HG02938 (cell line): ENCODE measurements around the gene COL6A1.
"Not testable (repeated sequence)": the region's sequence is repeated elsewhere in the genome, so short reads cannot be mapped to it uniquely, and the experiment has no call there.

ENCODE experiments used
- ATAC-seq: cut with Tn5 transposase; IDR thresholded peaks from one replicate; pipeline ENCODE4 v1.9.1; 2021; ENCODE audit warnings: mild to moderate bottlenecking, moderate library complexity; ENCODE audit not compliant: unreplicated experiment

The COL6A1 gene

DNA sequence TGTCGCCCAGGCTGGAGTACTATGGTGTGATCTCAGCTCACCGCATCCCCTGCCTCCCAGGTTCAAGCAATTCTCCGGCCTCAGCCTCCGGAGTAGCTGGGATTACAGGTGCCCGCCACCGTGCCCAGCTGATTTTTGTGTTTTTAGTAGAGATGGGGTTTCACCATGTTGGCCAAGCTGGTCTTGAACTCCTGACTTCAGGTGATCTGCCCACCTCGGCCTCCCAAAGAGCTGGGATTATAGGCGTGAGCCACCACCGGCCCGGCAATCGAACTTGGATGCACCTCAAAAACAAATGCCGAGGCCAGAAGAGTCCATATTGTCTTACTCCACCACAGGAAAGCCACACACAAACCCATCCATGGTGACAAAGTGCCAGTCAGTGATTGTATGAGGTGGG is 65.3 kb downstream of the COL6A1 start:
- not testable (repeated sequence) for ATAC-seq

DNA sequence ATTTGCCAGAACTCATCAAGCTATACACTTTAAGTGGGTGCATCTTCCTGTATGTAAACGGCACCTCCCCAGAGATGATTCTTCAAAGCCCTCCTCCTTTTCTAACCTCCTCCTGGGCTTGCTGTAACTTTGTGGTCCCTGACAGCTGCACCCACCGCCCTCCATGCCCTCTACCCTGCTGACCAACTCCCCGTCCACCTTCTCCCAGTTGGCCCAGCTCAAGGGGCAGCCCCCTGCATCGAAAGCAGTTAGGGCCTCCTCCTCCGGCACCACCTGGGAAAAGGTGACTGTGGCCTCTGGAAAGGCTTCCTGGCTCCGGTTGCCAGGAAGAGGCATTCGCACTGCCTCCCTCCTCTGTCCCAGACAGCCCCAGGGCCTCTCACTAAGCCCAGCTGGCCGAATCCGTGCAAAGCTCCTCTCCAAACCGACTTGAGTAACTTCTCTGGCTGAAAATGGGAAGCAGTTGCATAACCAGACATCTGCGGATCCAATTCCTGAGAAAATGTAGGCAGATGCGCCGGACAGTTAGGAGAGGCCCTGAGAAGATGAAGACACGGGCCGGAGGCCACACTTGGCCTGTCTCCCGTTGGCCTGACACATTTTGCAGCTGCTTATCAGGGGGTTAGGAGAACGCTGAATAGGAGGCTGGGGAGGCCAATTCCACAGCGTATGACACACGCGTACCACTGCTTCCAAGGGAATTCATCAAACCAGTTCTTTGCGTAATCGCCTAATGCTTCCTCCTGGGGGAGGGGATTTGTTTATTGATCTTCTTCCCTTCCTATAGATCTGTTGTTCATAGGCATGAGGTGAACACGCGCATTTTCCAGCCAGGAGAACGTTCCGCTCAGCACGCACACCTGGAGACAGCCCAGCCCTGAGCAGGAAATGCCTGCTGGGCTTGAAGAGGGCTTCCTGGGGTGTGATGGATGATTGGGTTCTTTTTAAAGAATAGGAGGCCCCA is 67.6 kb downstream of the COL6A1 start:
- ATAC-seq, result no peak

DNA sequence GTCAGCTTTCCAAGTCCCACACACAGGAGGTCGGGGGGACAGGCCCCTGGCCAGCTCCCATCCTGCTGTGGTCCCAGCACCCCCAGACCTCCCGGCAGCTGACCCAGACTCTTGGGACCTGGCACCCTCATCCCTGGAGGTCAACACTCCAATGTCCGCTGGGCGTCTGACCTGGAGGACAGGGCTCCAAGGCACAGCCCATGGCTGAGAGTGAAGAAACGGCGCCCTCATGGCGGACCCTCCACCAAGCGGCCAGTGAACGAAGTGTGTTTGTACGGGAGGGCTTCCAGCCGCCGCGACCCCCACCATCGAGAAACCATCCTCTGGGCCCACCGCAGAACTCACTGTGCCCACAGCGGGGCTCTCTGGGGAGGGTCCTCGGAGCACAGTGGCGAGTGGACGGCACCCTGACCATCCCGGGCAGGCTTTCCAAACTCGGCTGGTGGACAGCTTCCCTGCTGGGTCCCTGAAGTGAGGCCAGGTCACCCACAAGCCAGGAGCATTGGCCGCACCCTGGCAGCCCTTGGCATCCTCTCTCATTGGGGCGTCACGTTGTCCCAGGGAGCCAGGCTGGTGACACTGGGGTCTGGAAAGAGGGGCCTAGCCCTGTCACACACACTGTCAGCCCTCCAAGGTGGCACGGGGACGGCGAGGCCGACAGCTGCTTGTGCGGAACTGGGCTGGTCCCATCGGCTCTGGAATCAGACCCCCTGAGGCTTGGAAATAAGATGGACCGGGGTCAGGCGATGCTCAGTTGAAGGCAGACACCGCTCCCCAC is 68.5 kb downstream of the COL6A1 start:
- no peak for ATAC-seq

DNA sequence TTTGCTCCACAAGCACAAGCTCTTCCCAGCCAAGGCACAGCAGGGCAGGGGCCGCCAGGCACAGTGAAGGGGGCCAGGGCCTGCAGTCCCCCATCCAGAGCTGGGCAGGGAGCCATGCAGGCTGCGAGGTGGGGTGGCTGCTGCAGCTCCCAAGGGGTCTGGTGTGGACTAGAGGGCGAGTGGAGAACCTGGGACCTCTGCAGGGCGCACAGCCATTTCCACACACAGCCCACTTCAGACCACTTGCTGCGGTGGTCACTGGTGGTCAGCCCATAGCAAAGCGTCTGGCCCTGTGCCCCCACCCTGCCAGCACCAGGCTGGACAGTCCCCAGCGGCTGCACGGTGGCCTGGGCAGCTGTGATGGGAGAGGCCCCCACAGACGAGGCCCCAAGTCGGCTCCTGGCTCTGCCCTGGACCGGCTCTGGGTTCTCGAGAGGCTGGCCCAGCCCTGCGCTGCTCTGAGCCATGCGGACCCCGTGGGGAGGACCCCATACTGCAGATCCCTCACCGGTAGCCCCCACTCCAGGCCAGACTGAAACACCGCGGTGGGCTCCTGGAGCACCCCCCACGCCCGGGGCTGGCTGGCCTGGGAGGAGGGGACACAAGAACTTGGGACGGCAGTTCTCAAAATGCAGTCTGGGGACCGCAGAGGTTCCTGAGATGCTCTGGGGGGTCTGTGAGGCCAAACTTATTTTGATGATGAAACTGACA is 69.3 kb downstream of the COL6A1 start:
- ATAC-seq, result no peak

DNA sequence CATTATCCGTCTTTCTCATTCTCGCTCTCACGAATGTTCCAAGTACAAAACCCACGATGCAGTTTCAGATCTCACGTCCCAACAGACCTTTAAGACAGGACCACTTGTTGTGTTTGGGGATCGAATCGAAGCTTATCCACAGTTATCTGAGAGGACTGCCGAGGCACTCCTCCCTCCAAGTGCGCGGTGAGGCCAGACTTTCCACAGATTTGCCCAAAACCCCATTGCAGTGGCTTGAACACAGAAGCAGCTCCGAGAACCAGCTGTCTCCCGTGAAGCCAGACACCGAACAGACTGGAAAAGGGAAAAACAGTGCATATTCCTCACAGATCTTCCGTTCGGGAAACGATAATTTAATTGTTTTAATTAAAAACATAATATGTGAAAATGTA is 69.8 kb downstream of the COL6A1 start:
- ATAC-seq, result no peak

DNA sequence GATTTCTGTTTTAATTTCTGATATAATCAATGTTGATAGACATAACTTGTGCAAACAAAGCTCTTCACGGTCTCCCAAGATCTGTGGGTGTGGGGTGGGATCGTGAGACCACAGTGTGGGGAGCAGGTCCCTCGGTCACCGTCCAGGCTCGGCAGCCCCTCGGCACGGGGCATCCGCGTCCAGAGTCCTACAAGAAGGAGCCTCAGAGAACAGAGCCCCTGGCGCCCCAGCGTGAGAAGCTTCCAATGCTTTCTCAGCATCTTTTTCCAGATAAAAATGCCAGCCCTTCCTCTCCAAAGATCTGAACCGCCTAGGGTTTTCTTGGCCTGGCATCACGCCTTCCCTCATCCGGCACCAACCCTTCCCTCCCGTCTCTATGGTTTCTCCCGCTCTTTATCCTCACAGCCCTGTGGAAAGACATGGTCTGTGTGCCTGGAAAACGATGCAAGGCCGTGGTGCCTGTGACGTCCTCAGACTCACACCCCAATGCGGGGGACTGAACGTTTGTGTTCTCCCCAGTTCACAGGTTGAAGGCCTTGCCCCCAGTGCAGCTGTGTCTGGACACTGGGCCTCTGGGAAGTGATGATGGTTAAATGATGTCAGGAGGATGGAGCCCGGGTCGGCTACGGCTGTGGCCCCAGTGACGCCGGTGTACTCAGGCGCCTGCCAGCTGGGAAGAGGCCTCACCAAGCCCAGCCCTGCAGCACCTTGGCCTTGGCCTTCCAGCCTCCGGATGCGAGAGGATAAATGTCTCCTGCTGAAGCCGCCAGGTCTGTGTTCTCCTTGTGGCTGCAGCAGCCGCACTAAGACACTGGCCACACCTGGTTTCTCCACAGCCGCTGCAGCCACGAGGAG is 70.5 kb downstream of the COL6A1 start:
- ATAC-seq, result no peak

DNA sequence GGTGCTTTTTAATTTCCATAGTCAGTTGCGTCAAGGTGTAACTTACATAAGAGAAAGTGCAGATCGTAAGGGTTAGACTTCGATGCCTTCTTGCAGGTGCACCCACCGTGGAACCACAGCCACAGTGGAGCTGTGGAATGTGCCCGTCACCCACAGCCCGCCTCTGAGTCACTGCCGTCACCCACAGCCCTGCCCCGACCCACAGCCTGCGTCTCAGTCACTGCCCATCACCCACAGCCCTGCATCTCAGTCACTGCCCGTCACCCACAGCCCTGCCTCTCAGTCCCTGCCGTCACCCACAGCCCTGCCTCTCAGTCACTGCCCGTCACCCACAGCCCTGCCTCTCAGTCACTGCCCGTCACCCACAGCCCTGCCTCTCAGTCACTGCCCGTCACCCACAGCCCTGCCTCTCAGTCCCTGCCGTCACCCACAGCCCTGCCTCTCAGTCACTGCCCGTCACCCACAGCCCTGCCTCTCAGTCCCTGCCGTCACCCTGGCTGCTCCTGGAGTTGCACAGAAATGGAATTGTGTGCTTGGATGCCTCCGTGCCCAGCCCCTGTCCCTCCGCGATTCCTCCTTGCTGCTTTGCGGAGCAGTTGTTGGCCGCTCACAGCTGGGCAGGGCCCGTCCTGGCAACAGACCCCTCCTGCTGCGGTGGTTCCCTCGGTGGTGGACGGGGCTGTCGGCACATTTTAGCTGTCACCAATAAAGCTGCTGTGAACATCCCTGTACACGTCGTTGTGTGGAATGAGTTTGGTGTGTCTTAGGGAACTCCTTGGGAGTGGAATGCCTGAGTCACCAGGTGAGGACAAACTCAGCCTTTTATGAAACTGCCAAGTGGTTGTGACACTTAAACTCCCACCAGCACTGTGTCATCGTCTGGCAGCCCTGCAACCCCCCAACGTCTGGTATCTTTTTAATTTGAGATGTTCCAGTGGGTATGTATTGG is 71.4 kb downstream of the COL6A1 start:
- ATAC-seq, result no peak

DNA sequence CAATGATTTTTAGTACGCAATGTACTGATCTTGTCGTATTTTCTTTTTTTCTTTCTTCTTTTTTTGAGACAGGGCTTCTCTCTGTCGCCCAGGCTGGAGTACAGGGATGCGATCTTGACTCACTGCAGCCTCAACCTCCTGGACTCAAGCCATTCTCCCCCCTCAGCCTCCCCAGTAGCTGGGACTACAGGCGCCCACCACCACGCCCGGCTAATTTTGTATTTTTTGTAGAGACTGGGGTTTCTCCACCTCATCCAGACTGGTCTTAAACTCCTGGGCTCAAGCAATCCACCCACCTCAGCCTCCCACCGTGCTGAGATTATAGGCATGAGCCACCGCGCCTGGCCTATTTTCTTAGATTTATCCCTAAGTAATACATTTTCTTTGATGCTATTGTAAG is 72.5 kb downstream of the COL6A1 start:
- ATAC-seq, result no peak

DNA sequence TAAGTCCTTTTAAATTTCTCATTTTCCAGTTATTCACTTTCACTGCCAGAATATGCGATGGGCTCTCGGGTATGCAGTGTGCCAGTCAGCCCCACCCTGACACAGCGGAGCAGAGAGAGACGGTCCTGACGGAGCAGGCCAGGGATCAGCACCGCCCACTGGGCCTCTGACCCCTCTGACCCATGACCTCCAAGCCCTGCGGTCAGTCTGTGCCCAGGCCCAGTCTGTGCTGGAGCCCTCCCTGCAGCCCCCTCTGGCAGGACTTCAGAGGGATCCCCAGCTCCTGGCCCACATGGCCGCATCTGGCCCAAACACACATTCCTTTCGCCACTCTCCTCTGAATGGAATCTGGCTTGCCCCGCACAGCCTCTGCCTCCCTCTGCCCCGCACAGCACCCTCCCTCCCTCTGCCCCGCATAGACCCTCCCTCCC is 72.9 kb downstream of the COL6A1 start:
- no peak for ATAC-seq
